ENCODE data around the gene TMEM26.

Gene TMEM26

DNA sequence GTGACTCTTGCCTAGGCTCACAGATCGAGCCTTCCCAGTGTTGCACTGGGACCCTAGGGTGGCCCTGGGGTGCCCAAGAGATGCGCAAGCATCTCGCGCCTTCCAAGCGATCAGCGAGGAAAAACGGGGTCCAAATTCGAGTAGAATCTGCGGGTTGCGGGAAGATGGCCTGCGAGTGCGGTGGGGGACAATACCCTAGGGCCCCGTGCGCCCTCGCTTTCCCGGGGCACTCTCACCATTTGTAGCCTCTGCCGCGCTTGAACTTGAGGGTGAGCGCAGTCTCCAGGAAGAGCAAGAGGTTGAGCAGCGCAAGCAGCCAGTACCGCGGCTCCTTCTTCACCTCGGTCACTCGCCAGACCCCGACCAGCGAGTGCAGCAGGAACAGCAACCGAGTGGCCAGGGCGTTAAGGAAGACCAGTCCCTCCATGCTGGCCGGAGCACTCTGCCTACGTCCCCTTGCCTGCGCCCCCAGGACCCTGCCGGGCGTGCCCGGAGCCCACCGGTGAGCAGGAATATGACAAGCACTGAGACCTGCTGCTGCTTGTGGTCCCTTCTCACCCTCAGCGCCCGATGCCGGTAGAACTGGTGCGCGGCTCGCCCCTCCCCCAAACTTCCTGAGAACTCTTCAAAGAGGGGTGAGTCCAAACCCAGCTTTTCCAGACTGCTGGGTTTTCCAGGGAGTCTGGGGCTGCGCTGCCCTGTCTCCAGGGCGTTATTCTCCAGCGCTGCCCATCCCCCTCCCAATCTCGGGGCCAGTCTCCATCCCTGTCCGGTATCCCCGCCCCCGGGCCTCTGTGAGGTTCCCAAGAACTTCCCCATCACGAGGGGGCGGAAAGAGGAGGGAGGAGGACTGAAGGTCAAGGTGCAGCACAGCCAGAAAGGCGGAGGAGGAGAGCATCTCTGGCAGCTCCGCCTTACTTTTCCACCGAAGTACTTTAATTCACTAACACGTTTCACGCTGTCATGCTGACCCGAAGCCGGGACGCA, at the start of gene TMEM26:
Gene TMEM26, minus strand, starts transcription at position 727 of the 987 bp plus-strand sequence. Its CDS starts 300 bp downstream, at position 427.
- DNase-seq = no peak

DNA sequence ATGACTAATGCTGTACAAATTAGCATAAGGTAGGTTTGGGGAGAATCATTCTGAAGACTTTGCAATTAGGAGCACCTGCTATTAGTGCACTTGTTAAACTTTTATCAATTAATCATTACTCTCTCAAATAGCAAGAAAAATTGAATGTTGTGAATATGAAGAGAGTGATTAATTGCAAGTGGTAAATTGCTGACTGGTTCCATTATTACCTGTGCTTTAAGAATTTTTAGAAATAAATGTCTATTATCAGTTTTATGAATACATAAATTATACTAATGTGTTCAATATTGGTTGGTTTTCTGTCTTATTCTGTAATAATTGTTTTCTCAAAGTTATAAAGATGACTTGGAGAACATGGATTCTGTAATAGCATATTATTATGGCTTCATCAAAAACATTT, 47.3 kb upstream of the TMEM26 start:
- DNase-seq = no peak

DNA sequence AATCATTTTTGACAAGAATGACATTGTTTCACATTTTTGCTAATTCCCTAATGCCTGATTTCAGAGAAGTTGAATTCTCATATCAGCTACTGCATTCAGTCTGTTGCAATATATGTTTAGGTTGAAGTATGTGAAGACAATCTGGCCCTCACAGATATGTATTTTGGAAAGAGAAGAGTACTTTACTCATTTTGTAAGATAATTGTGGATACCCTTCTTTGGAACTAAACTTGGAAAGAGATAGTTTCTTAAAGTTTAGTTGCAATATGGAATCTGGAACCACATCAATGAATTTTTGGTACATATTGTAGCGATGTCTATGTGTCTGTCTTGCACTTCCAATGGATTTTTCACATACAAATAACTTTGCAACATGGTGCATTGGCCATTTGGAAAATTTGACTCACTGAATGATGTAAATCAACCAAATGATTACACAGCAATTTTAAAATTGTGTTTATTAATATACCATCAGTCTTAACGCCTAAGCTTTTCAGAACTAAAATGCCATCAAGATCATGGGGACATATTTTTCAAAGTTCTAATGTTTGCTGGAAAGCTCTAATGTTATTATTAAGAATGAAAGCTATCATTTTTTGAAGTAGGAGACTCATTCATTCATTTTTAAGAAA, 39.3 kb upstream of the TMEM26 start:
- DNase-seq = no peak

DNA sequence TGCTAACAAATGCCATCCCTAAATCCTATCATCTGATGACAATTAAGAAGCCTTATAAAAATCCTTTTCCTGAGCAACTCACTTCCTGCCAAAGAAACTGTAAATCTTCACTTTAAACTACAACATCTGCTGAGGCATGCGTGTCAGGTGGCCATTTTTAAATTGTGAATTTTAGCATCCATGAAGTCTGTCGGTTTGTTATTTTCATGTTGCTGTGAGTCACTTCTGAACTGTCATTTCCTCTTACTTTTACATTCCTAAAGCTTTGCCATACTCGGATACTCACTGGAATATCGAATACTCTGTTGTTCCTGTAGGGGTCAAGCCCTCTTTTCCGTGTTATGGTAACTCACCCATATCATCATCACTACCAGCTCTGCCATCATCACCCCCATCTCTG, 34.3 kb upstream of the TMEM26 start:
- no peak for DNase-seq

DNA sequence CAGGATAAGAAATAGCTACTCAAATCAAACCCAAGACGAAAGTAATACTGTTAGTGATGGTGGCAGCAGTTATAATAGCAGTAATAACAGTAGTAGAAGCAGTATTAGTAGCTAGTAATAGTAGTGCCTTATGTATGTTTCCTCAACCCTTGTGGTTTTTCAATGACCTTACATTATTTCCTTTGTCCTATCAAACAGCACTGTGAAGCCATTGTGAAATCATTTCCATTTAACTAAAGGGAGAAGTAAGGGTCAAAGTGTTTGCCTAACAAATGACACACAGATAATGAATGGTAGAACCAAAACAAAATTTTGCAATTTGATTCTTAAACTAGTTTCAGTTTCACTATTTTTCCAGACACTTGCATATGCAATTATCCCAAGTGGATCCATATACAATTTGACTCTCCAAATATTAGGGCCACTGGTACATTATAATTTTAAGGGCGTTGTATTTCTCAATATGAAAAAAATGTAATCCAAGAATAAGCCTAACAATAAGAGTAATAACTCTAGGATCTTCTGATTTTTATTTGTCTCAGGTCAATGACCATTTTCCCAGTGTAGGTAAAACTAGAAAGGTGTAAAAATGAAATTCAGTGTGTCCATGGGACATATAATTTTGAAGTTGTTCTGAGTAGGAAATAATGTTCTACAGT, 33.7 kb upstream of the TMEM26 start:
- DNase-seq = peak; percentile 97

DNA sequence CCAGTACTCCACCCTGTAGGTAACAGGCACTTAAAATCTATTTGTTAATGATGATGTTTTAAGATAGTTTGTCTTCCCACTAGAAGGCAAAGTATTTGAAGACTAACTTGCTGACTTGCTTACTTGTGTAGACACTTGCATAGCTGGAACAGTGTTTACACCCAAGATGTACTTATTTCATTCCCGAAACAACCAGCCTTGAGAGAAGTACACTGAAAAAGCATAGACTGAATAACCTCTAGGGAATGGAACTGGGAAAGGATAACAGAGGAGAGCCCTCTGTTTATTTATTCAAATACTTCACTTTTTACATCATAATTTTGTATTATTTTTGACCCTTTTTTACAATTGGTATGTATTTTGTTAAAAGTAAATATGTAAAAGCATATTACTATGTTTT, 33.1 kb upstream of the TMEM26 start:
- no peak for DNase-seq

DNA sequence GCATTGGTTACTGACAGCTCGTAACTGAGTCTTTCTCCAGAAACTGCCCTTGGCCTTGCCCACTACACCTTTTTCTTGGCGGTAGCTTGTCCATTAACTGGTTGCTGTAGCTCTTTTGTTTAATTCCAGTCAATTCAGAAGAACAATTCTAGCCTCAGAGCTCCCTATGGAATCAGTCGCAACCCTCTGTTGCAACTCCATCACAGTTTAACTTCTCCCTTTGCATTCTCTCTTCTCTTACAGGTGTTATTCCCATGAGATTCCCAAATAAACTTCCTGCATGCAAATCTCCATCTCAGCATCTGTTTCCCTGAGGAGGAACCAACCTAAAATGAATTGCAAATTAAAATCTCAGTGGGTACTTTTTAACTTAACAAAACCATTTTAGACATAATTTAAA, 28.4 kb upstream of the TMEM26 start:
- DNase-seq = no peak

DNA sequence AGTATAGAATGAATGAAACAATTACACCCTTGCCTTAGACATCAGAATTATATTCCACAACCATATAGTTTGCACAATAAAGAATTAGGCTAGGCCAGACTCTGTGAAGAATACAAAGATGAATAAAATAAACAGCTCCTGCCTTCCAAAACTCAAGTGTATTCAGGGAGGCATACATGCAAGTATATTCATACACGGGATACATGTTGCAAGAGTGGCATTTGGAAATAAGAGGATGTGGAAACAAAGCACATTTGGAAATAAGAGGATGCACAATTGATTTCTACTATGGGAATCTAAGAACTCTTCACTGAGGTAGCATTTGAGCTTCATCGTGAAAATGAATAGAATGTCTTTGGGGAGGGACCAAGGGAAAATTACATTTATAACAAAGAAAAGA, 27.0 kb upstream of the TMEM26 start:
- peak; percentile 75 for DNase-seq

DNA sequence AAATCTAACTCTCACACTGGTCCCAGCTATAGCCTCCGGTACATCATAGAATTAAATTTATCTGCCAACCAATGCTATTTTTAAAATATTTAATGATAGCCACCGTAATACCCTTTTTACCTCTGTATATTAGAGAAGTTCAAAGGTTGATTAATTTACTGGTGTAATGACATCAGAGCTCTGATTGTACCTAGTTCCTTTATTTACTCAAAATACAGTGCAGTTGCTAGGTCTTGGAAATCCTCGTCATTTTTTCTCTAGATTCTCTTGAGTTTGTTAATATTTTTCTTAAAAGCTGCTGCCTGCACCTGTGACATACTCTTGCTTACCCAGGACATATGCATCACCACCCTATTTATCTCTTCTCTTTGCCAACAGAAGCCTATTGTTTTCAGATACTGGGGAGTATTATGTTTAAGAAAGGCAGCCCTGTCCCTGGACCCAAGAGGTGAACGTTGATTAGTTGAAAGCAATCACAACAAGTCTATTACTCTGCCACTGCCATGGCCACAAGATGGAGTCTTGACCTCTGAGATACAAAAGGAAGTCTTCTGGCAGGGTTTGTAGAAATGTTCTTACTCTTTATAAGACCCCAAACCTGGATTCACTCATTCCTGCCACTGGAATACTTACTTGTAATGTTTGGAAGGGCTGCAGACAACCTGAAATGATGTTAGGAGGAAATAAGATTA, 25.6 kb upstream of the TMEM26 start:
- peak; percentile 35 for DNase-seq

DNA sequence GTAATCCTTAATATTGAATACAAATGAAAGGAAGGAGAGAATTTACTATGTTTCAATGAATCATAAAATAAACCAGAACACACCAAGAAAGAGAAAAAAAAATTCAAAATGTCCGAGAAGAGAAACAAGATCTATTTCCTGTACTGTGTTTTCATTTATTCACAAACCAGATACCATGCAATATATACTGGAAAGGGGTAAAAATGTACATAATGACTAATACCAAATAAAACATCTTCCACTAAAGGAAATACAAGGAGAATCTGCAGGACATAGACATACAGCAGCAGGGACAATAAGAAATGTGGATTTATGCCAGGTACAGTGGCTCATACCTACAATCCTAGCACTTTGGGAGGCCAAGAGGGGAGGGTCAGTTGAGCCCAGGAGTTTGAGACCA, 24.3 kb upstream of the TMEM26 start:
- no peak for DNase-seq

DNA sequence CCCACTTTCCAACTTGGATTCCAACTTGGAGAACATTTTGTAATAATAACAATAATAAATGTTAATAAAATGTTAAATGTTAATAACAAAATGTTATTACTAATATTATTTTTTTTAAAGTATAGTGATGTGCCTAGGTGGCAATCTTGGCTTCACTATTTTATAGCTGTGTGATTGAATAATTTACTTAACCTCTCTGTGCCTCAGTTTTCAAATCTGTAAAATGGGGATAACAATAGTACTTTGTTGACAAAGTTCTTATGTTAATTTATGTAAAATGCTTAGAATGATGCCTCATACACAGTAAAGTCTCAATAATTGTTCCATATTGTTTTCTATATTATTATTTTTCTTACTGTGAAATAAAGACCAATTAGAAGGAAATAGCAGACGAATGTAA, 23.3 kb upstream of the TMEM26 start:
- no peak for DNase-seq

DNA sequence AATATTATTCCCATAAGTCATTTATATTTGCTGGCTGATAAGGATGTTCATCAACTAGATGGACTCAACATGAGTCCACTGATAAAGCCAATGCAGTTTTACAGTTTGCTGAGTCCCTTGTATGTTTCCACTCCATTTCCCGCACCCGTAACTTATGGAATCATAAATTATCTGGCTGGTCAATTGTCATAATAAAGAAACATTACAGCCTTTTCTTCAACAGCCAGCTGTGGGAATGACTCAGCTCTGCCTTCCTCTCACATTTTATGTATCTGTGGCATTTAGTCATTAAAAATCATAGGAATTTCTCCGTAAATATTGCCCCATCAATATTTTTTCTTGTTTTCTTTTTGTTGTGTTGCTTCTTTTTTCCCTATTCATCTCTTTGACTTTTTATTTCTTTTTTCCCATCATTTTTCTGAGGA, 22.3 kb upstream of the TMEM26 start:
- no peak for DNase-seq

DNA sequence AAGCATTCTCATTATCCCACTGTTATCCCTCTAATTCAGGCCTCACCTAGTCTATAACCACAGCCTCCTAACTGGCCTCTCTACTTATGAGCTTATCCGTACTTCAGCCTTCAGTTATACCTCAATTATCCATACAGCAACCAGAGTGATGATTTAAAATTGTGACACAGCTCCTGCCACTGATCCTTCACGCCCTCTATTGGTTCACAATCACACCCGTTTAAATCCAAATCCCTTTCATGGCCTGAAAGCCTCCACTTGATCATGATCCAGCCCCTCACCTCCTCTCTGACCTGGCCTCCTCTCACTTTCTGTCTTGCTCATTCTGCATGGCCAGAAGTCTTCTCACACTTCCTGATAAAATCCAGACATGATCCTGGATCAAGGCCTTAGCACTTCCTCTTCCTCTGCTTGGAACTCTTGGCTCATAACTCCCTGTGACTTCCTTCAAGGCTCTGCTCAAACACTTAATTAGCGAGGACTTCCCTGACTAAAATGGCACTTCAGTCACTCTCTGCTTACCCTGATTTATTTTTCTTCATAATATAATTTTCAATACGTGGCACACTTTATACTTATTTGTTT, 19.0 kb upstream of the TMEM26 start:
- peak; percentile 58 for DNase-seq

DNA sequence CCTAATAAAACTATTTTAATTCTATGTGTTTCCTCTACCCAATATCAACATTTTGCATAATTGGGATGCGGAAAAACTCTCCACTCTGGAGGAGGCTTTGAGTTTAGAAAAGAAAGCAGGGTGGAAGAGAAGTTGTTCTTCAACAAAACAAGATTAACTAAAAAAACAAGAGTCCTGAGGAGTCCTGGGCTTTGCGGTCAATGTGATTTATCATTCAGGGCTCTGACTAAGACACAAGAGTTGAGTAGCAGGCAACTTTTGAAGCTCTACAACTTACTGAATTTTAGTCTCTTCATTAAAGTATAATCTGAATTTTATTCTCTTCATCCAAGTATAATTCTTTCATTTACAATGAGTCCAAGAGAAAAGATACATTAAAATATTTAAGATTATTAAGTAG, 18.3 kb upstream of the TMEM26 start:
- no peak for DNase-seq

DNA sequence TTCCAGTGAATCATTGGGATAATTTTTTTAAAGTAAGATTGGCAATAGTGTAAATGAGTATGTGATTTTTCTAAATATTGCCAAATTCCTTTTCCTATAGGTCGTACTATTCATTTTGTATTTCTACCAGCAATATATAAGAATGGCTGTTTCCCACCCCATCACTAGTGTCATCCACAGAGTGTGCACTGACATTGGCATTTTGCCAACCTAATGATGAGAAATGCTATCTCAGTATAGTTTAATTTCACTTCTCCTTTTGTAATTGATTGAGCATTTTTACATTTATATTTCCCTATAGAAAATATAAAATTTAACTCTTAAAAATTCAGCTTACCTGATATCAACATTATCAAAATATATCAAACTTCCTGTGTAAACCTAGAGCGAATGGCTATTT, 17.6 kb upstream of the TMEM26 start:
- DNase-seq = no peak

DNA sequence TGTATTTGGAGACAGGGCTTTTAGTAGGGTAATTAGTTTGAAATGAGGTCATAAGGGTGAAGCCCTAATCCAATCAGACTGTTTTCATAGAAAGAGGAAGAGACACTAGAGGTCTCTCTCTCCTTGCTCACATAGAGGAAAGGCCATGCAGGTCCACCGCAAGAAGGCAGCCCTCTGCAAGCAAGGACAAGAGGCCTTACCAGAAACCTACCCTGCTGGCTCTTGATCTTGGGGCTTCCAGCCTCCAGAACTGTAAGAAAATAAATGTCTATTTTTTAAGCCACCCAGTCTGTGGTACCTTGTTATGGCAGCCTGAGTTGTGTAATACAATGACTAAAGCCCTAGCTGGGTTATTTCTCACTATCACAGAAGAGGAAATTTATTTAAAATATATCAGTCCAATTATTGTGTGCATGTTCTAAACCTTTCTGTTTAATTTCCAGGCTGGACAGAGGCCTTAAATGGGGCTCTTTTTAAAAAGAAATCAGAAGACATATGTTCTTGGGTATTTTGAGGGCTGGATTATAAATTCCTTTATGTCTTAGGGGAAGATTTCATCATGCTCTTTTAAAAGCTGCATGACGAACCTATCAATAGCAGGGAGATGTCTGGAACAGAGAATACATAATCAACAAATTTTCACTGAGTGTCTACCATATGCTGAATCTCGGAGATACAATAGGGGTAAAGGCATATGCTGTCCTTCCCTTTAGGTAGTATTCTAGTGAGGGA, 12.9 kb upstream of the TMEM26 start:
- peak; percentile 69 for DNase-seq

DNA sequence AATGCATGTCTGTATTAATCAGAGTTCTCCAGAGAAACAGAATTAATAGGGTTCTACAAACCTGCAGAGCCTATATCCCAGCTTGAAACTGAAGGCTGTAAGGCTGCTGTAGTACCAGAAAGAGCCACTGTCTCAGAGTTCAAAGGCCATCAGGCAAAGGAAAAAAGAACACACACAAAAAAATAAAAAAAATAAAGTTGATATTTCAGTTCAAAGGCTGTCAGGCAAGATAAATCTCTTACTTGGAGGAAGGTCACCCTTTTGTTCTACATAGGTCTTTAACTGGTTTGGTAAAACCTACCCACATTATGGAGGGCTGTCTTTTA, 12.0 kb upstream of the TMEM26 start:
- DNase-seq = no peak

DNA sequence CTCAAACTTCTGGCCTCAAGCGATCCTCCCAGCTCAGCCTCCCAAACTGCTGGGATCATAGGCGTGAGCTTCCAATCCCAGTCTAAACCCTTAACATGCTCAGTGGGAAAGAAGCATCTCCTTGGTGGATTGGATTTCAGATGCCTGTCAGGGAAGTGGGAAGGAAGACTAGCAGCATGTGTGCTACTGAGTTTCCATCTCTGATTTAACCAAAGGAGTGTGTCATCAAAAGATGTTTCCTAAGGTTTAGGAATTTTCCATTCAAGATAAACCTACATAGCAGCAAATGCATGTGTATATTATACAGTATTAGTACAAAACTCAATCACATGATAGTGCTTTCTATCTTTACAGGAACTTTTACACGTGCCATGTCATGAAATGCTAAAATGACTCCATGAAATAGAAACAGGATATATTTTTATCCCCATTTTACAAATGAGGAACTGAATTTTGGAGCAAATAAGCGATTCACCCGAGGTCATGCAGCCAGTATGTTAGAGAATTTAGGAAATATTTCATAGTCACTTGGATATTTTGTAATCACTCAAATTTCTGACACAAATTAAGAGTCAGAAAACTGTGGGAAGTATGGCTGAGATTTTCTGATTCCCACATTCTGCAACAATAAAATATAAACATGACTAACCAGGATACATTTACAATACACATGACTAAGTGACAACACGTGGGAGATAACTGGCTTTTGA, 11.4 kb upstream of the TMEM26 start:
- DNase-seq = peak; percentile 98

DNA sequence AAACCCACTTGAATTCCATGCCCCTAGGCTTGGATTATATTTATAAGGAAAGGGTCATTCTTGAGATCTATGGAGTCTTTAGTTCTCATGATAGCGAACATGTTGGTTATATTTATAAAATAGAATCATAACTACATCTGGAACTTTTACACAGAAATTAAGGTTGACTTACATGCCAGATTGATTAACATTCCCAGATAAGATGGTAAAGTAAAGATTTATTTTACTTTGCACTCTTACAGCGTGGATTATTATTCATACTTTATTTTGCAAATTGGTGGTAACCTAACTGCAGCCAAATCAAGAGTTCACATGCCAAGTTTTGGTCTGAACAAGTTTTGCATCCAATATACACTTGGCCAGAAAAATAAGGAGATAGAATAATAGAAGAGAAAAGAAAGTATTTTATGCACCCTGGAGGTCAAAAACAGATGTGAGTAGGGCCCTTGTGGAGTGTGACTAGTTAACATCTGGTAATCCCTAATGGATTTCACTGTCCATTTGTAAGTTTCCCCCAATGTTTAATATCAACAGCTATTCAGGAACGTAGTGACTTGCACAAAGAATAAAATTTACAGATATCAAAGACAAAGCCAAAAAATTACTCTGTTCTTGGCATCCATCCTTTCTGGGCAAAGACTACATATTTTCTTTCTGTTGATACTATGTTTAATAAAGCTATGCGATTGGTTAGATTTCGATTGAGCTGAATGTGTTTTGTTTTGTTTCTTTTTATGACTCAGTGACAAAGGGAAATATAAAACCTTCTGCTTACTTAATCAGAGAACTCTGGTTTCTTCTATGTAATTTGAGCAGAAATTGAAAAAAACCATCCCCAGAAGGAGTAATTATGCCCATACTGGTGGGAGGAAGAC, 10.1 kb upstream of the TMEM26 start:
- no peak for DNase-seq

DNA sequence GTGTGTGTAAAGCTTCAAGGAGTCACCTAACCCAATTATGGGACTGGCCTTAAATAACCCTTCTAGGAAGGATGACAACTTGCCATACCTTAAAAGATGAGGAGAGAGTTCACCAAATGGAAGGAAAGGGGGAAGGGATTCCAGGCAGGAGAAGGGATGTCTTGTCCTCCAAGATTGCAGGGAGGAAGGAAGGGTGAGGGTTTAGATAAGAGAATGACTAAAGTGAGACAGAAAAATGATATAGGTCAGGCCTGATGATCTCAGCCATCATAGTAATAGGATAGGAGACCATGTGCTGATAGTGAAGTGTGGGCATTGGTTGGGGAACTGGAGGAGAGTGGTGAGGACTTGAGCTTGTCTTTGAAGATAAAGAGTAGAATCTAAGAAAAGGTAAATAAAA, 7.7 kb upstream of the TMEM26 start:
- no peak for DNase-seq
